HG03575 (cell line): ENCODE results near the gene ZNF580.

Experiments used
- ATAC-seq: cut with Tn5 transposase; IDR thresholded peaks from one replicate; pipeline ENCODE4 v1.9.1; 2021; ENCODE audit not compliant: unreplicated experiment, insufficient number of reproducible peaks, low FRiP score; ENCODE audit errors: extremely low read depth

The ZNF580 gene

GRCh38 chr19:55621673-55622231 lies 19.1 kb upstream of the ZNF580 start:
- no peak for ATAC-seq

DNA sequence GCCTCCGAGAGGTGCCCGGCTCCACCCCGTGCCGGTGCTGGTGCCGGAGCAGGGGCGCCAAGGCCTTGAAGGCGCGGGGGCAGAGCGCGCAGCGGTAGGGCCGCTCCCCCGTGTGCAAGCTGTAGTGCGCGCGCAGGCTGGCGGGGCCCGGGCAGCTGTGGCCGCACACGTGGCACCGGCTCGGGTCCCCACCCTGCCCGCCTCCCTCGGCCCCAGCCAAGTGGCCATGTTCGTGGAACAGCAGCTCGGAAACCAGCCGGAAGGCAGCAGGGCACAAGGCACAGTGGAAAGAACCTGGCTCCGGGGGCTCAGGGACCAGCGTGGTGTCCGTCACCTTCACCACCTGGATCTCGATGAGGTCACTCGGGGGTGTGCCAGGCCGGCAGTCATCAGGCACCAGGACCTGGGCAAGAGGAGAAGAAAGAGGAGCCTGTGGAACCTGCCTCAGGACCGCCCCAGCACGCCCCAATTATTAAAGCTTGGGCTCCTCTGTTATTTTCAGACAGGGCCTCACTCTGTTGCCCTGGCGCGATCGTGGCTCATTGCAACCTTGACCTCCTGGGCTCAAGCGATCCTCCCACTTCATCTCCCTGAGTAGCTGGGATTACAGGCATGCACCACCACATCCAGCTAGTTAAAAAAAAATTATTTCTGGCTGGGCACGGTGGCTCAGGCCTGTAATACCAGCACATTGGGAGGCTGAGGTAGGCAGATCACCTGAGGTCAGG lies 18.4 kb upstream of the ZNF580 start:
- ATAC-seq: no peak

DNA sequence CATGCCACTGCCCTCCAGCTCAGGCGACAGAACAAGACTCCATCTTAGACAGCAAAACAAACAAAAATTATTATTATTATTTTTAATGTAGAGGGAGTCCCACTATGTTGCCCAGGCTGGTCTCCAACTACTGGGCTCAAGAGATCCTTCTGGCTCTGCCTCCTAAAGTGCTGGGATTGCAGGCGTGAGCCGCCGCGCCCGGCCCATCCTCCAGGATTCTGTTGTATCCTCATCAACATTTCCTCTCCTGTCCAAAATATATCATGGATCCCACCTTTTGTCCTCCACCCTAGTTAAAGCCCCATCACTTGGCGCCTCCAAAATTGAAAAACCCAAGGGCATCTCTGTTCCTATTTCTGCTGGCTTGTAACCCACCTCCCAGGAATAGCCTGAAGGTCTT lies 17.7 kb upstream of the ZNF580 start:
- no peak for ATAC-seq

DNA sequence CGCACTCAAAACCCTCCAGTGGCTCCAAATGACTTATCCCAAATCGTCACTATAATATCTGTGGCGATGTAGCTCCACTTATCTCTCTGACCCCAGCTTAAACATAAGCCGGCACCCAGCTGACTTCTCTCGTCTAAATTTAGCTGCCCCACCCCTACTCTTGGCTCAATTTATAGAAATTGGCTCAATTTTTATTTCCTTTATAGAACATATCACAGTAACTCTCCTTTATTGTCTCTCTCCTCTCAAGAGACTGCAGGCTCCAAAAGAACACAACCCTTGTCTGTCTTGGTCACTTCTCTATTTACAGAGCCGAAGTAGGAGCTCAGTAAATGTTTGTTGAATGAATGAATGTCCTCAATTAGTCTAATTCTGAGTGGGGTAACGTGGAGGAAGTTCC lies 17.2 kb upstream of the ZNF580 start:
- no peak for ATAC-seq

GRCh38 chr19:55624109-55625003 lies 16.4 kb upstream of the ZNF580 start, which contains the start of gene ZNF784:
ZNF784 (minus strand) TSS chr19:55624566; CDS start chr19:55624561, 5 bp downstream.
- ATAC-seq: no peak

DNA sequence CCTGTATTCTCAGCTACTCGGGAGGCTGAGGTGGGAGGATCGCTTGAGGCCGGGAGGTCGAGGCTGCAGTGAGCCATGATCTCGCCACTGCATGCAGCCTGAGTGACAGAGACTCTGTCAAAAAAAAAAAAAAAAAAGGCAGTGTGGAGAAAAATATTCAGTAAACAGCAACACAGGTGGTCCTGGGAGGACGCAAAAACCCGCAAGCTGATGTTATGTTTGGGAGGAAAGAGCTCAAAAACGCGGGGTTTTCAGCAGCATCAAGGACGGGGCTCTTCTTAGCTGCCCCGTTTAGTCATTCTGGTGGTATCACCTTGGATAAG lies 15.8 kb upstream of the ZNF580 start:
- ATAC-seq: no peak

DNA sequence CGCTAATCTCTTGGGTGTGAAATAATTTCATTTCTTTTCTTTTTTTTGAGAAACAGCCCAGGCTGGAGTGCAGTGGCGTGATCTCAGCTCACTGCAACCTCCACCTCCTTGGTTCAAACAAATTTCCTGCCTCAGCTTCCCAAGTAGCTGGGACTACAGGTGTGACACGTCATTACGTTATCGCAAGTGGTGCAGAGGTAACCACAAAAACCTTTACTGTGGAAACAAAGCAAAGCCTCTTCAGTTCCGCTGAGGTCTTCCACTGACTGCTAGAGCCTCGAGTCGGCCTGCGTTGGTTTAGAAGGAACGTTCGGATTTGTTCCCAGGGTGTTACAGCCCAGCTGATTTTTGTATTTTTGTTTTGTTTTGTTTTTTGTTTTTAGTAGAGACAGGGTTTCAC lies 14.5 kb upstream of the ZNF580 start:
- no peak for ATAC-seq

GRCh38 chr19:55632463-55632834 lies 8.4 kb upstream of the ZNF580 start:
- ATAC-seq: no peak

DNA sequence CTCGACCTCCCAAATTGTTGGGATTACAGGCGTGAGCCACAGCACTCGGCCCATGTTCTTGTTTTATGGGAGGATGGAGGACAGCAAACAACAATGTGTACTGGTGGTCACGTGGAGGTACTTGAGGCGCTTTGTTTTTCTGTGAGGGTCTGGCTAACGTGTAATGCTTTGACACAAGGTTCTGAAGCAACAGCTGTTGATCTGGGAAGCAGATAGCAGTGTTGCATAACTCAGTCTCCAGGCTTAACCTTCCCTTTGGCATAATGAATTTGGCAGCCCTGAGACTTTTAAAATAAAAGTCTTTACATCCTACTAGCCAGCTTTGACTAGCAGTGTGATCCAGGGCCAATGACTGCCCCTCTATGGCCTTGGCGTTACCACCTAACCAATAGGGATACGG lies 6.9 kb upstream of the ZNF580 start:
- no peak for ATAC-seq

- ATAC-seq: no peak
Measured at GRCh38 chr19:55635334-55635717, 5.5 kb upstream of the ZNF580 start.

DNA sequence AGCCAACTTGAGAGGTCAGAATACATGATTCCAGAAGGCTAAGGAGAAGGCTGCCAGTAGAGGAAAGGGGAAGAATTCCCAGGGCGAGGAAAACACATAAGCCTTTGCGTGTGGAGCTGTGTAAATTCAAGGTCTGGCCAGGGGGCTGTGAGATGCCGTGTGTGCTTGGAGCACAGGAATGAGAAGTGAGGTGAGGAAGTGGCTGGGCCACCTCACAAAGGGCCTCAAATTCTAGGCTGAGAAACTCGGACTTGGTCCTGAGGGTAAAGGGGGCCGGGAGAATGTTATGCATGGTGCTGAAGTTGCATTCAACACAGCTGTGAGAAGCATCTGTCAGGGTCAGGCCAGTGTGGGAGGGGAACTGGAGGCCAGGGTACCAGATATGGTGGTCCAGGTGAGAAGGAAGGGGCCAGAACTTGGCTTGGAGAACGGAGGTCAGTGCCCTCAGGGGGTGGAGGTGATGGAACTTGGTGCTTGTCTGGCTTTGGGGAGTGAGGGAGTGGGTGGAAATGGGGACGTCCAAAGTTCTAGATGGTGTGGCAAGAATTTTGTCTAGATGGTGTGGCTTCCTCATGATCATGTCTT lies 4.9 kb upstream of the ZNF580 start:
- no peak for ATAC-seq

GRCh38 chr19:55636723-55637122 lies 4.1 kb upstream of the ZNF580 start:
- no peak for ATAC-seq

- ATAC-seq: no peak
Measured at GRCh38 chr19:55637534-55637933, 3.3 kb upstream of the ZNF580 start.

GRCh38 chr19:55638864-55639359 lies 1.9 kb upstream of the ZNF580 start:
- no peak for ATAC-seq

GRCh38 chr19:55640043-55640576 lies 692 bp upstream of the ZNF580 start:
- no peak for ATAC-seq

GRCh38 chr19:55641426-55642152 lies 787 bp downstream of the ZNF580 start:
- ATAC-seq: no peak

DNA sequence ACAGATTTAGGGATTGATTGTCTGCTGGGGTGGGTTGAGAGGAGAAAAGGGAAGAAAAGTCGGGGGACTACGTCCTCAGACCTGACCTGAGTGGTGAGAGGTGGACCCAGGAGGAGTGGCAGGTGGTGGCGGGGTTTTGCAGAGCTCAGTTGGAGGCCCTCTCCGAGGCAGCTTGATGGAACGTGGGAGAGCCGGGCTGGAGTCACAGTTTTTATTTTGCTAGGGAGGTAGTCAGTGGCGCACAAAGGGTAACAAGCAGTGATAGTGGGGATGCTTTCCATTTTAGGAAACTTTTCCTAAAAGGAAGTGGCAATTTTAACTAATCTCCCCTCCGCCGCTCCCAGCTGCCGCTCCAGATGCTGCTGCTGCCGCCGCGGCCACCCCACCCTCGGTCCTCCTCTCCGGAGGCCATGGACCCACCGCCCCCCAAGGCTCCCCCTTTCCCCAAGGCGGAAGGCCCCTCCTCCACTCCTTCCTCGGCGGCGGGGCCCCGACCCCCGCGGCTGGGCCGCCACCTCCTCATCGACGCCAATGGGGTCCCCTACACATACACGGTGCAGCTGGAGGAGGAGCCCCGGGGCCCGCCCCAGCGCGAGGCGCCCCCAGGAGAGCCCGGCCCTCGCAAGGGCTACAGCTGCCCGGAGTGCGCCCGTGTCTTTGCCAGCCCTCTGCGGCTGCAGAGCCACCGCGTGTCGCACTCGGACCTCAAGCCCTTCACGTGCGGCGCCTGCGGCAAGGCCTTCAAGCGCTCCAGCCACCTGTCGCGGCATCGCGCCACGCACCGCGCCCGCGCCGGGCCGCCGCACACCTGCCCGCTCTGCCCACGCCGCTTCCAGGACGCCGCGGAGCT lies 1.6 kb downstream of the ZNF580 start:
- no peak for ATAC-seq
